GM23338 (cell line): ENCODE measurements around the gene RGS3. TPM values are rescaled to one million over a fixed set of nuclear protein-coding genes. Genes with fewer than 3 reads are reported as not detected.

Experiments used
- ATAC-seq: fragments of 200-7000 bp; cut with Tn5 transposase; 3 replicates; pipeline ENCODE4 v1.9.1; 2020
- DNase-seq: peaks from one replicate; pipeline ENCODE4 v3.0.0-alpha.2; 2015; ENCODE audit warnings: low spot score
- H2AFZ ChIP-seq: fragments of 200-600 bp; sonication (generic); 2 replicates; pipeline ENCODE4 v1.8.0; 2016; ENCODE audit warnings: antibody characterized with exemption, mild to moderate bottlenecking, moderate library complexity
- H3F3A ChIP-seq: fragments of 200-600 bp; sonication (generic); replicated peaks from 2 replicates; pipeline ENCODE4 v1.8.0; 2017; ENCODE audit warnings: antibody characterized with exemption, mixed run types, low read depth
- H3K27ac ChIP-seq: fragments of 200-600 bp; sonication (generic); 2 replicates; pipeline ENCODE4 v1.6.1; 2016; ENCODE audit warnings: low read depth
- H3K27me3 ChIP-seq: fragments of 200-600 bp; sonication (generic); 2 replicates; pipeline ENCODE4 v1.8.0; 2016; ENCODE audit warnings: mild to moderate bottlenecking, mixed run types, moderate library complexity; ENCODE audit not compliant: insufficient read depth
- H3K36me3 ChIP-seq: fragments of 200-600 bp; sonication (generic); 2 replicates; pipeline ENCODE4 v1.8.0; 2016; ENCODE audit warnings: mild to moderate bottlenecking; ENCODE audit not compliant: insufficient read depth
- H3K4me1 ChIP-seq: fragments of 200-600 bp; sonication (generic); 2 replicates; pipeline ENCODE4 v1.8.0; 2016; ENCODE audit warnings: mild to moderate bottlenecking, moderate library complexity; ENCODE audit not compliant: insufficient read depth
- H3K4me2 ChIP-seq: fragments of 200-600 bp; sonication (generic); 2 replicates; pipeline ENCODE4 v1.7.1; 2017; ENCODE audit warnings: mixed run types
- H3K4me3 ChIP-seq: fragments of 200-600 bp; sonication (generic); 2 replicates; pipeline ENCODE4 v1.6.1; 2016; ENCODE audit warnings: mixed run types
- H3K79me2 ChIP-seq: fragments of 200-600 bp; sonication (generic); replicated peaks from 2 replicates; pipeline ENCODE4 v1.8.0; 2017; ENCODE audit warnings: mild to moderate bottlenecking; ENCODE audit not compliant: insufficient read depth
- H3K9me2 ChIP-seq: fragments of 200-600 bp; sonication (generic); 2 replicates; pipeline ENCODE4 v1.8.0; 2017; ENCODE audit not compliant: insufficient read depth
- H4K20me1 ChIP-seq: fragments of 200-600 bp; sonication (generic); replicated peaks from 2 replicates; pipeline ENCODE4 v1.8.0; 2017; ENCODE audit warnings: mild to moderate bottlenecking; ENCODE audit not compliant: insufficient read depth
- H3K27ac Mint-ChIP-seq: 2 replicates; pipeline ENCODE4 v1.8.0; 2020; ENCODE audit warnings: inconsistent platforms, mild to moderate bottlenecking, moderate library complexity, mixed read lengths
- H3K27me3 Mint-ChIP-seq: 3 replicates; pipeline ENCODE4 v1.8.0; 2022; ENCODE audit warnings: low read depth, mild to moderate bottlenecking, moderate library complexity, mixed read lengths, inconsistent platforms; ENCODE audit not compliant: insufficient read depth, poor library complexity
- H3K36me3 Mint-ChIP-seq: 3 replicates; pipeline ENCODE4 v1.8.0; 2021; ENCODE audit warnings: low read depth, mild to moderate bottlenecking, inconsistent platforms, moderate library complexity, mixed read lengths
- H3K4me1 Mint-ChIP-seq: 3 replicates; pipeline ENCODE4 v1.8.0; 2020; ENCODE audit warnings: mild to moderate bottlenecking, inconsistent platforms, mixed read lengths
- H3K4me3 Mint-ChIP-seq: 3 replicates; pipeline ENCODE4 v1.8.0; 2021; ENCODE audit warnings: moderate library complexity, mild to moderate bottlenecking, inconsistent platforms, mixed read lengths
- H3K9me3 Mint-ChIP-seq: 3 replicates; pipeline ENCODE4 v1.8.0; 2020; ENCODE audit warnings: moderate library complexity, mild to moderate bottlenecking, inconsistent platforms, mixed read lengths
- CREB1 ChIP-seq: fragments of 250-450 bp; sonication (Bioruptor Pico); IDR thresholded peaks from 2 replicates; pipeline ENCODE4 v1.5.0; 2020; ENCODE audit warnings: low read depth, mild to moderate bottlenecking, moderate library complexity
- EZH2 ChIP-seq: fragments of 200-600 bp; sonication (generic); IDR thresholded peaks from one replicate; pipeline ENCODE4 v1.8.0; 2017; ENCODE audit warnings: antibody characterized with exemption, mild to moderate bottlenecking, low read depth; ENCODE audit not compliant: unreplicated experiment
- JUNB ChIP-seq: IDR thresholded peaks from one replicate; pipeline ENCODE4 v1.6.1; 2016; ENCODE audit warnings: antibody characterized with exemption; ENCODE audit not compliant: unreplicated experiment
- REST ChIP-seq: IDR thresholded peaks from one replicate; pipeline ENCODE4 v1.6.1; 2018; ENCODE audit warnings: antibody characterized with exemption; ENCODE audit not compliant: unreplicated experiment
- ZNF331 ChIP-seq: fragments of 250-450 bp; sonication (Bioruptor Pico); IDR thresholded peaks from 2 replicates; pipeline ENCODE4 v1.5.0; 2020; ENCODE audit warnings: low read depth, mild to moderate bottlenecking, moderate library complexity
- ZNF462 ChIP-seq: fragments of 250-450 bp; sonication (Bioruptor Pico); IDR thresholded peaks from 2 replicates; pipeline ENCODE4 v1.5.0; 2020; ENCODE audit warnings: mild to moderate bottlenecking, moderate library complexity
- polyA plus RNA-seq: library from polyadenylated mRNA; unstranded; fragments of >200 nt; fragmentation: Nextera tagmentation; extraction: Ambion mirVana; gene quantifications from 2 replicates; pipeline ENCODE4 v1.2.1, GENCODE V29; 2016
- total RNA-seq: library from RNA; depleted of rRNA; stranded (reverse); fragments of >200 nt; shearing (Covaris generic); gene quantifications from 2 replicates; pipeline ENCODE4 v1.2.3, GENCODE V29; 2014

RGS3 gene
- total and polyA plus RNA-seq, 2 experiments from 2014 or later, result 14.2 to 24.3 TPM

- no peak for TF ChIP-seq ZNF462 (CRISPR knock-in tag)
- no peak for TF ChIP-seq JUNB
These were observed 15.7 kb downstream of the RGS3 start (continued) for GRCh38 chr9:113479174-113479621.

- Histone ChIP-seq H3F3A (no peaks in the 10 kb centered on the region), H3K4me1 (0 out of 2 replicates have a peak, but pooled peaks cover 3% of the 10 kb centered on the region), H3K27ac (no peak overlapping the region), H3K9me2 (no peaks in the 10 kb centered on the region), H3K27me3 (no peaks in the 10 kb centered on the region), H4K20me1 (no peaks in the 10 kb centered on the region), H3K4me3 (no peak overlapping the region), H2AFZ (no peak overlapping the region), H3K36me3 (no peaks in the 10 kb centered on the region), H3K4me2 (no peak overlapping the region), H3K79me2 (no peaks in the 10 kb centered on the region)
- ATAC-seq (no peak), DNase-seq (no peak)
- Mint-ChIP-seq H3K27me3 (peaks cover 3% of the 10 kb centered on the region), H3K9me3 (no peaks in the 10 kb centered on the region), H3K4me3 (no peak overlapping the region; the same call in 2 of the 3 replicates), H3K27ac (no peak overlapping the region), H3K36me3 (no peaks in the 10 kb centered on the region), H3K4me1 (peaks cover 16% of the 10 kb centered on the region)
- TF ChIP-seq ZNF331 (CRISPR knock-in tag), result no peak
- TF ChIP-seq ZNF462 (CRISPR knock-in tag), result no peak
- no peak for TF ChIP-seq EZH2
- no peak for TF ChIP-seq CREB1 (CRISPR knock-in tag)
- no peak for TF ChIP-seq REST
These were observed 17.1 kb downstream of the RGS3 start for GRCh38 chr9:113480612-113481011.
